GM12872 (cell line): ENCODE results near the gene CHST15.
A peak's percentile ranks its signal among the peaks of the same experiment; 100 is the strongest.

Experiments
- TF ChIP-seq, protein P1 (sequence below): IDR thresholded peaks from 3 replicates; pipeline ENCODE4 v1.5.1; 2011; ENCODE audit warnings: low read depth, mild to moderate bottlenecking, low read length, moderate library complexity; ENCODE audit not compliant: insufficient read depth

CHST15 gene, protein sequence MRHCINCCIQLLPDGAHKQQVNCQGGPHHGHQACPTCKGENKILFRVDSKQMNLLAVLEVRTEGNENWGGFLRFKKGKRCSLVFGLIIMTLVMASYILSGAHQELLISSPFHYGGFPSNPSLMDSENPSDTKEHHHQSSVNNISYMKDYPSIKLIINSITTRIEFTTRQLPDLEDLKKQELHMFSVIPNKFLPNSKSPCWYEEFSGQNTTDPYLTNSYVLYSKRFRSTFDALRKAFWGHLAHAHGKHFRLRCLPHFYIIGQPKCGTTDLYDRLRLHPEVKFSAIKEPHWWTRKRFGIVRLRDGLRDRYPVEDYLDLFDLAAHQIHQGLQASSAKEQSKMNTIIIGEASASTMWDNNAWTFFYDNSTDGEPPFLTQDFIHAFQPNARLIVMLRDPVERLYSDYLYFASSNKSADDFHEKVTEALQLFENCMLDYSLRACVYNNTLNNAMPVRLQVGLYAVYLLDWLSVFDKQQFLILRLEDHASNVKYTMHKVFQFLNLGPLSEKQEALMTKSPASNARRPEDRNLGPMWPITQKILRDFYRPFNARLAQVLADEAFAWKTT

DNA sequence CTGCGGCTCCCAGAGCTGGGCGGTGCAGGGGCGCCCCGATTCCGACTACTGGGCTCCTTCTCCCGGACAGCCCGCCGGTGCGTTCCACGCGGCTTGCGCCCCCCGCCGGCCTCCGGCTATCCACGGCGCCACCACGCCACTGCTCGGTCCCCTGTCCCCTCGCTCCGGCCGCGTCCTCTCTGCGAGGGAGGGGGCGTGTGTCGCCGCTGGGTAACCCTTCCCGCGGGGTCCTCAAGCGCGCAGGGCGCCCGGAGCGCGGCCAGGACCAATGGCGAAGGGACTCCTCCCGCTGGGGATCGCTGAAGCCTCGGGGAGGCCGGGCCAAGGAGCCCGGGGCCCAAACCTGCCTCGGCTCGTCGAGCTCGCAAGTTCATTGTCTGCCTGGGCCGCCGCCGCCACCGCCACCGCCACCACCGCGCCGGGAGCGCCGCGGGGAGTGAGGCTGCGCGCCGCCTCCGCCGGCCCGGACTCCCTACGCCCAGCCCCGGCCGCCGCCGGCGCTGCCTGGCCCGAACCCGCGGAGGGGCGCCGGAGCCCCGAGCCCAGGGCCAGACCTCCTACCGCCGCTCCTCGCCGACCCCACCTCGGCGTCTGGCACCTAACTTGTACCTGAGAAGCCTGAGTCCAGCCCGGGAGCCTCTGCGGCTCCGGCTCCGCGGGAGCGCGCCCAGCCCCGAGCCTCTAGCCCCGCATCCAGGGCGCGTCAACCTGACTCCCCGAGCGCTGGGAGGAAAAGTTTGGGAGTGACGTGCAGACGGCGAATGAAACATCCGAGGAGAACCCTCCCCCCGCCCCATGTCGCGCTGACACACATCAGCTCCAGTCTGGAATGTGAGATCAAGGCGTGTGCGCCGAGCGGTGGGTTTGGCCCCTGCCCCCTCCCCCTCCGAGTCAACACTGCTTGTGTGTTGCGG is at the start of gene CHST15:
Gene CHST15, minus strand, starts transcription at position 739 of the 914 bp plus-strand sequence. CDS start 47,386 bp downstream, outside the sequence.
- TF ChIP-seq, protein P1, sequence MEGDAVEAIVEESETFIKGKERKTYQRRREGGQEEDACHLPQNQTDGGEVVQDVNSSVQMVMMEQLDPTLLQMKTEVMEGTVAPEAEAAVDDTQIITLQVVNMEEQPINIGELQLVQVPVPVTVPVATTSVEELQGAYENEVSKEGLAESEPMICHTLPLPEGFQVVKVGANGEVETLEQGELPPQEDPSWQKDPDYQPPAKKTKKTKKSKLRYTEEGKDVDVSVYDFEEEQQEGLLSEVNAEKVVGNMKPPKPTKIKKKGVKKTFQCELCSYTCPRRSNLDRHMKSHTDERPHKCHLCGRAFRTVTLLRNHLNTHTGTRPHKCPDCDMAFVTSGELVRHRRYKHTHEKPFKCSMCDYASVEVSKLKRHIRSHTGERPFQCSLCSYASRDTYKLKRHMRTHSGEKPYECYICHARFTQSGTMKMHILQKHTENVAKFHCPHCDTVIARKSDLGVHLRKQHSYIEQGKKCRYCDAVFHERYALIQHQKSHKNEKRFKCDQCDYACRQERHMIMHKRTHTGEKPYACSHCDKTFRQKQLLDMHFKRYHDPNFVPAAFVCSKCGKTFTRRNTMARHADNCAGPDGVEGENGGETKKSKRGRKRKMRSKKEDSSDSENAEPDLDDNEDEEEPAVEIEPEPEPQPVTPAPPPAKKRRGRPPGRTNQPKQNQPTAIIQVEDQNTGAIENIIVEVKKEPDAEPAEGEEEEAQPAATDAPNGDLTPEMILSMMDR: peak; percentile 20; the same call in 1 of the 3 replicates

DNA sequence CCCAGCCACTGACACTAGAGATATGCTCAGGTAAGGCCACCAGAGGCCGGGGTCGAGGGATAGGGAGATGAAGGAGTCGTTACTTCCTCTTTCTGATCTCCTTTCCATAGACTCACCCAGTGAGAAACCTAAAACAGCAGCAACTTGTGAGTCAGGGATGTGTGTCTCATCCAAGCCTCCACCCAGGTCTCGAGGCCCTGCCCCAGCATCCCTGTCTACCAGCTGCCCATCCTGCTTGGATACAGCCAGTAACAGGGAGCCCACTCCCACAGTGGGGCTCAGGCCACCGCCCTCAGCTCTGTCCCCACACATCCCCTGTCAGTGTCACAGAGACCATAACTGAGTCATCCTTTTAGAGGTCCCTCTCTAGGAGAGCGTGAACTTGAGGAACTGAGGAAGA is 49.6 kb upstream of the CHST15 start:
- TF ChIP-seq, protein P1: no peak

DNA sequence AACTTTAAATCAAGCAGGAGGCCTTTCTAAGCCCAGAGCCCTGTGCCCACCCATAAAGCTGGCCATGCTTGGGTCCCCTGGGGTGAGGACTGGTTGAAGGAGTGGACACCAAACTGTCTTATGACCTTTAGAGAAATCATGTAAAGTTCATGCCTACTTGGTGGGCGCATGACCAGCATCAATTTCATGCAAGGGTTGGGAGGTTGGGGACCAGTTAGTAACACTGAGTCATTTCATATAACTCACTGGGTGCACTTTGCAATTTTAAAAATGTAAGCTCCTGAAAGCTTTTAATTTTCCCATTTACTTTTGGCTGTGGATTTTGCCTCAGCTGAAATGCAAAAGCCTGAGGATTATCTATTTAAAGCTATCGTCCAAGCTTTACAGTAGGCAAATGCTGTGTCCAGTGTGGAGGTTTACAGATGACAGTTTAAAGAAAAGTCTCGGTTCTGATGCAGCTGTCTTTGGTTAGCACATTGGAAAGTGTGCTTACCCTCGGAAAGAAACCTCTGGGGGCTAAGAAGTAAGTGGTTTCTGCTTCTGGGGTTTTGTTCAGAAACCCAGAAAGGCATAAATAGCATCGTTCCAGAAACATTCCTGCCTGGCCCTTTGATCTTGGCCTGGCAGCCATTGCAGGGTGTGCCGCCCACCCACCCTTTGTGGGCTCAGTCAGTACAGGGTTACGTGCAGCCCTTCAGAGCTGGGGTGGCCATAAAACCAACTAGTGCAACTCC is 48.8 kb upstream of the CHST15 start:
- TF ChIP-seq, protein P1: no peak

DNA sequence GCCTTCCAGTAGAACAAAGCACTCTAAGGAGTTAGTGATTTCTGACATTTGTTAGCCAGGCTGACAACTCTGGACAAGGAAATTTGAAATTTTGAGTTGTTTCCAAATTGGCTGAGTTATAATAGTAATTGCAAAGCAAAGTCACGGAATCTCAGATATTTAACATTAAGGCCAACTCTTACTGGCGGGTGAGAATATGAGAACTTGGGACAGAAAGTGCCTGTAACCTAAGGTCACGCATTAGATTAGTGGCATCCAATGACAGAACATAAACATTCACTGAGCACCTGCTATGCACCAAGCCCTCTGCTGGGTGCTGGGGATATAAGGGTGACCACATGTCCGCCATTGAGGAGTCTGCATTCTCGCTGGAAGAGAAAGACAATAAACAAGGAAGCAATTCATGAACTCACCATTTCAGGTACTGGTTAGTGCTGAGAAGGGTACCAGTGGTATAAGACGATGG is 45.5 kb upstream of the CHST15 start:
- TF ChIP-seq, protein P1: no peak

DNA sequence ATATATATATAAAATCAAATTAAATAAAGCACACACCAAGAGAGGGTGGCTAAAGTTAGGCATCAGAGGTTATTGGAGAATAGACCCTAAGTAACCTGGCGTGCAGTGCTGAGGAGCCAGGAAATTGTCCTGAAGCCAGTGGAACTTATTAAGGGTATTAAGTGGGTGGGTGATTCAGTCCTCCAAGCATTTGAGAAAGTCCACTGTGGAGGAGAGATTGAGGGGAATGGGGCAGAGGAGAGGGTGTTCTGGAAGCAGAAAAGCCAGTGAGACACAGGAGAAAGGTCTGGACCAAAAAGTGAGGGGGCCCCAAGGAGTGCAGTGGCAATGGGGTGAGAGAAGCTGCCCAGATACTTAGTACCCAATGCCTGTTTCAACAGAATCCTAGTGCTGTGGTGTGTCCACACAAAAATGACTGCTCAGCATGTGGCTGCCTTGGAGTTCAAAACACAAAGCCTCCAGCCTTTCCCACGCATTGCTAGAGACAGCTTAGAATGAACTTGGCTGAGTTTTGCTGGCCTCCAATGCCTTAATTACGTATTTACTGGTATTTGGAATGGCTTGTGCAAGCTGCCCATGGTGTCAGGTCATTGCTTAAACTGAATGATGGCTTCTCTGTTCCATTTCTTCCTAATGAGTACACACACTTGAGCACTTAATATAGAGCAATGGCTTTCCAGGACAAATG is 44.9 kb upstream of the CHST15 start:
- TF ChIP-seq, protein P1: no peak

DNA sequence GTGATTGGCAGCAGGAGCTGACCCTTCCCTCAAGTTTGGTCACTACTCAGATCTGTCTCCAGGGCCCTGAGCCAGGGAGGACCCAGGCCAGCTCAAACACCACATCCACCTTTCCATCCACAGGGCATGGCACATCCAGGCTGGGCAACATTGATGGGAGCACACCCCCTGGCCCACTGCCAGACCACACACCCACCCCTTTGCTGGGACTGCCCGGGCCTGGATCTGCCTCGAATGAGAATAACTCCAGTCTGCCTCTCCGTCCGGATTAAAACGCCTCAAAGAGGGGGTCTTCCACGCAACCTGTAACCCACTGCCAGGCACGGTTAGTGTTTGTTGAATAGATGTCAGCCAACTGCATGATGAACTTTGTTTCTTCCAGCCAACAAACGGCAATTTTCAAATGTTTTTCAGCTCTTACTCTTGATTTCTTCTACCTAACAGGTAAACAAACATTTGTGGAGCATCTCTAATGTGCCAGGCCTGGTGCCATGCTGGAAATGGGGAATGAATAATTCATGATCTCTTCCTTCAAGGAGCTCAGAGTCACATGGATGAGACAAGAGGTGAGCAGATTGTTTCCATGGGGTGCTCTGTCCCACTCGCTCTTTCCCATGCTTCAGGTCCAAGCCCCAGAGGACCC is 41.0 kb upstream of the CHST15 start:
- TF ChIP-seq, protein P1: no peak
